Measurements from ENCODE around the gene CDCP2. TPM values are rescaled to one million over a fixed set of nuclear protein-coding genes. Genes with fewer than 3 reads are reported as not detected.

The CDCP2 gene
- total RNA-seq = not detected in 3 replicates
- long read RNA-seq = 0 reads

DNA sequence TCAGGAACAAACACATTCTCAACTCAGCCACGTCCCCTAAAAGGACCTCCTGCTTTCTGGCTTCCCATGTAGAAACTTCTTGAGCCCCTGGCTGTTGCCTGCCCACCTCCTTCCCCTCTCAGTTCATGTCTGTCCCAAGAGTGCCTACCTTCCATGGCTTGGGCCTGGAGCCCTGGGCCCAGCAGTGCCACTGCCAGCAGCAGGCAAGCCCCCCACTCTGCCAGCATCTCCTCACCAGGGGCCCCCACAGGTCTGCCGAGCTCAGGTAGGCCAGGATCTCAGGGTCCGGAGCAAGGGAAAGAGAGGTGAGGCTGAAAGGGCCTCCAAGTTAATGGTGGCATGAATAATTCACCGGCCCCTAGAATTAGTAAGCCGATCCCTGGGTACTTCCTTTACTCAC lies at the start of gene CDCP2:
Gene CDCP2 (minus strand): TSS at position 305 of the 400 bp plus-strand sequence. CDS start 78 bp downstream, at position 227.
- Mint-ChIP-seq H3K4me3 (ENCODE audit: unreplicated experiment) (no peak within 1 kb of the TSS), H3K27me3 (ENCODE audit: low read depth) (no peaks in the 10 kb centered on the region), H3K36me3 (ENCODE audit: low read depth) (no peaks in the 10 kb centered on the region), H3K27ac (ENCODE audit: unreplicated experiment) (peak within 1 kb of the TSS; percentile 41), H3K4me1 (ENCODE audit: low read depth) (peaks cover 14% of the 10 kb centered on the region), H3K9me3 (ENCODE audit: low read depth) (no peaks in the 10 kb centered on the region)
- TF ChIP-seq, protein P1, sequence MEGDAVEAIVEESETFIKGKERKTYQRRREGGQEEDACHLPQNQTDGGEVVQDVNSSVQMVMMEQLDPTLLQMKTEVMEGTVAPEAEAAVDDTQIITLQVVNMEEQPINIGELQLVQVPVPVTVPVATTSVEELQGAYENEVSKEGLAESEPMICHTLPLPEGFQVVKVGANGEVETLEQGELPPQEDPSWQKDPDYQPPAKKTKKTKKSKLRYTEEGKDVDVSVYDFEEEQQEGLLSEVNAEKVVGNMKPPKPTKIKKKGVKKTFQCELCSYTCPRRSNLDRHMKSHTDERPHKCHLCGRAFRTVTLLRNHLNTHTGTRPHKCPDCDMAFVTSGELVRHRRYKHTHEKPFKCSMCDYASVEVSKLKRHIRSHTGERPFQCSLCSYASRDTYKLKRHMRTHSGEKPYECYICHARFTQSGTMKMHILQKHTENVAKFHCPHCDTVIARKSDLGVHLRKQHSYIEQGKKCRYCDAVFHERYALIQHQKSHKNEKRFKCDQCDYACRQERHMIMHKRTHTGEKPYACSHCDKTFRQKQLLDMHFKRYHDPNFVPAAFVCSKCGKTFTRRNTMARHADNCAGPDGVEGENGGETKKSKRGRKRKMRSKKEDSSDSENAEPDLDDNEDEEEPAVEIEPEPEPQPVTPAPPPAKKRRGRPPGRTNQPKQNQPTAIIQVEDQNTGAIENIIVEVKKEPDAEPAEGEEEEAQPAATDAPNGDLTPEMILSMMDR (IDR thresholded peaks at IDR 0.05) = no peak
- peak; percentile 59 for DNase-seq (ENCODE audit: low spot score)

DNA sequence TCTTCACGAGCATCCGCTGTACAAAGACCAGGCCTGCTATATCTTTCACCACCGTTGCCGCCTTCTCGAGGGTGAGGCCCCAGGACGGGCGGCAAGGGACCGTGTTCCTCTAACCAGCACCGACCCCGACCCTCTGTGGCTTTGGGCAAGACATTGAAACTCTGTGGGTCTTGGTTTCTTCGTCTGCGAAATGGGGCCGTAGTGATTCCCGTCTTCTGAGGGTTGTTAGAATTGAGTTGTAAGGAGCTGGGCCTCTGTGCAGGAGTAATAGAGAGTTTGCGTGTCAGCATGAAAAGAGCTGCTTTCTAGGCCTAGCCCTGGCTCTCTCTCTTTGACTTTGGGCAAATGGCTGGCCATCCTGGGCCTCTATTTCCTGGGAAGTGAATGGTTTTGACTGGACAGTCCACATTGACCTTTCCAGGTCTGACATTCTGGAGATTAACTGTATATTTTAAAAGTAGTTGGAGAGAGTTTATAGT lies 47.8 kb upstream of the CDCP2 start:
- H3K27me3 Mint-ChIP-seq (ENCODE audit: low read depth) = no peaks in the 10 kb centered on the region
- DNase-seq (ENCODE audit: low spot score) = no peak
- H3K4me3 Mint-ChIP-seq (ENCODE audit: unreplicated experiment) = peak overlapping the region; percentile 88
- H3K9me3 Mint-ChIP-seq (ENCODE audit: low read depth) = no peaks in the 10 kb centered on the region
- peak overlapping the region; percentile 80 for H3K27ac Mint-ChIP-seq (ENCODE audit: unreplicated experiment)
- TF ChIP-seq, protein P1 (IDR thresholded peaks at IDR 0.05) = no peak
- peaks cover 8% of the 10 kb centered on the region for H3K36me3 Mint-ChIP-seq (ENCODE audit: low read depth)
- H3K4me1 Mint-ChIP-seq (ENCODE audit: low read depth) = peaks cover 35% of the 10 kb centered on the region

DNA sequence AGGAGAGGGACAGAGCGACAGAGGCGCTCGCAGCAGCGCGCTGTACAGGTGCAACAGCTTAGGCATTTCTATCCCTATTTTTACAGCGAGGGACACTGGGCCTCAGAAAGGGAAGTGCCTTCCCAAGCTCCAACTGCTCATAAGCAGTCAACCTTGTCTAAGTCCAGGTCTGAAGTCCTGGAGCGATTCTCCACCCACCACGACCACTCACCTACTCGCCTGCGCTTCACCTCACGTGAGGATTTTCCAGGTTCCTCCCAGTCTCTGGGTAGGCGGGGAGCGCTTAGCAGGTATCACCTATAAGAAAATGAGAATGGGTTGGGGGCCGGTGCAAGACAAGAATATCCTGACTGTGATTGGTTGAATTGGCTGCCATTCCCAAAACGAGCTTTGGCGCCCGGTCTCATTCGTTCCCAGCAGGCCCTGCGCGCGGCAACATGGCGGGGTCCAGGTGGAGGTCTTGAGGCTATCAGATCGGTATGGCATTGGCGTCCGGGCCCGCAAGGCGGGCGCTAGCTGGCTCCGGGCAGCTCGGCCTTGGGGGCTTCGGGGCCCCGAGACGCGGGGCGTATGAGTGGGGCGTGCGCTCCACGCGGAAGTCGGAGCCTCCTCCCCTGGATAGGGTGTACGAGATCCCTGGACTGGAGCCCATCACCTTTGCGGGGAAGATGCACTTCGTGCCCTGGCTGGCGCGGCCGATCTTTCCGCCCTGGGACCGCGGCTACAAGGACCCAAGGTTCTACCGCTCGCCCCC lies 47.1 kb upstream of the CDCP2 start, which contains the start of the genes CYB5RL and MRPL37:
Gene CYB5RL (minus strand): TSS at position 266 of the 754 bp plus-strand sequence. CDS start 4,414 bp downstream, outside the sequence.
Gene MRPL37 (plus strand): TSS at position 403 of the 754 bp plus-strand sequence. CDS start 77 bp downstream, at position 480.
- no peak for DNase-seq (ENCODE audit: low spot score)
- TF ChIP-seq, protein P1 (IDR thresholded peaks at IDR 0.05) = no peak
- Mint-ChIP-seq H3K27ac (ENCODE audit: unreplicated experiment) (peak within 1 kb of the TSS; percentile 80), H3K27me3 (ENCODE audit: low read depth) (no peaks in the 10 kb centered on the region), H3K9me3 (ENCODE audit: low read depth) (no peaks in the 10 kb centered on the region), H3K4me1 (ENCODE audit: low read depth) (peaks cover 35% of the 10 kb centered on the region), H3K36me3 (ENCODE audit: low read depth) (peaks cover 2% of the 10 kb centered on the region), H3K4me3 (ENCODE audit: unreplicated experiment) (peak within 1 kb of the TSS; percentile 88)

DNA sequence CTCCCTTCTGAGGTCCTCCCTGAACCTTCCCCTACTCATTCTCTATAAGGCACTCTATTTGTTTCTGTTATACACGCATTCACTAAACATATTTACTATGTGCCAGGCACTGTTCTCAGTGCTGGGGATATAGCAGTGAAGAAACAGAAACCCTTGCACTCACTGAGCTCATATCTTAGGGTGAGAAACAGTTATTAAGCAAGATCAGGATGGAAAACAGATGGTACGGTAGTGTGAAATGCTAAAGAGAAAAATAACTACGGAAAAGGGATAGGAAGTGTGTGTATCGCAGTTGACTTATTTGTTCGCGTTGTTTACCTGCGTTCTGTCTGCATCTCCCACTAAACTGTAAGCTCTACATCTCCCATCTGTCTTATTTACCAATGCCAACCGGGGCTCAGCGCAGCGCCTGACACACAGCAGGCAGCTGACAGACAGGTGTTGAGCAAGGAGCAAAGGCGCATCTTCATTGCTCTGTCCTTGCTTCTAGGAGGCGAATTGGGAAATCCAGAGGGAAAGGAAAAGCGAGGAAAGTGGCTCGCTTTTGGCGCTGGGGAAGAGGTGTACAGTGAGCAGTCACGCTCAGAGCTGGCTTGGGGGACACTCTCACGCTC lies 46.5 kb upstream of the CDCP2 start:
- TF ChIP-seq, protein P1 (IDR thresholded peaks at IDR 0.05) = no peak
- H3K27ac Mint-ChIP-seq (ENCODE audit: unreplicated experiment) = no peak overlapping the region

DNA sequence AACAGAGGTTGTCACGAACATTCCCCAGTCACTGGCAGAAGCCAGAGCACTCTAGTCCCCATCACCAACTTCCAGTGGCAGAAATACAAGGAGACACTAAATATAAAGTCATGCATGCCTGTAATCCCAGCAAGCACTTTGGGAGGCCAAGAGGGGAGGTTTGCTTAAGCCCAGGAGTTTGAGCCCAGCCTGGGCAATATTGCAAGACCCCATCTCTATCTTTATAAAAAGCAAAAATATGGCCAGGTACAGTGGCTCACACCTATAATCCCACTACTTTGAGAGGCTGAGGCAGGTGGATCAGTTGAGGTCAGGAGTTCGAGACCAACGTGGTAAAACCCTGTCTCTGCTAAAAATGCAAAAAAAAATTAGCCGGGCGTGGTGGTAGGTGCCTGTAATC lies 40.7 kb upstream of the CDCP2 start:
- no peak for DNase-seq (ENCODE audit: low spot score)
- Mint-ChIP-seq H3K36me3 (ENCODE audit: low read depth) (peaks cover 13% of the 10 kb centered on the region), H3K9me3 (ENCODE audit: low read depth) (no peaks in the 10 kb centered on the region), H3K4me1 (ENCODE audit: low read depth) (no peaks in the 10 kb centered on the region), H3K4me3 (ENCODE audit: unreplicated experiment) (no peak overlapping the region), H3K27me3 (ENCODE audit: low read depth) (no peaks in the 10 kb centered on the region), H3K27ac (ENCODE audit: unreplicated experiment) (no peak overlapping the region)
- TF ChIP-seq, protein P1 (IDR thresholded peaks at IDR 0.05) = no peak

More for the DNA sequence above, 46.5 kb upstream of the CDCP2 start:
- H3K4me3 Mint-ChIP-seq (ENCODE audit: unreplicated experiment) = peak overlapping the region; percentile 88
- no peak for DNase-seq (ENCODE audit: low spot score)
- H3K4me1 Mint-ChIP-seq (ENCODE audit: low read depth) = peaks cover 35% of the 10 kb centered on the region
- H3K36me3 Mint-ChIP-seq (ENCODE audit: low read depth) = no peaks in the 10 kb centered on the region
- no peaks in the 10 kb centered on the region for H3K9me3 Mint-ChIP-seq (ENCODE audit: low read depth)
- H3K27me3 Mint-ChIP-seq (ENCODE audit: low read depth) = no peaks in the 10 kb centered on the region
